ENCODE results near the gene BLM. TPM values are rescaled to one million over a fixed set of nuclear protein-coding genes. Genes with fewer than 3 reads are reported as not detected.
"Not testable (repeated sequence)": the region's sequence is repeated elsewhere in the genome, so short reads cannot be mapped to it uniquely, and the experiment has no call there.

BLM gene
- total RNA-seq, 1 donor: 1.4 TPM

DNA sequence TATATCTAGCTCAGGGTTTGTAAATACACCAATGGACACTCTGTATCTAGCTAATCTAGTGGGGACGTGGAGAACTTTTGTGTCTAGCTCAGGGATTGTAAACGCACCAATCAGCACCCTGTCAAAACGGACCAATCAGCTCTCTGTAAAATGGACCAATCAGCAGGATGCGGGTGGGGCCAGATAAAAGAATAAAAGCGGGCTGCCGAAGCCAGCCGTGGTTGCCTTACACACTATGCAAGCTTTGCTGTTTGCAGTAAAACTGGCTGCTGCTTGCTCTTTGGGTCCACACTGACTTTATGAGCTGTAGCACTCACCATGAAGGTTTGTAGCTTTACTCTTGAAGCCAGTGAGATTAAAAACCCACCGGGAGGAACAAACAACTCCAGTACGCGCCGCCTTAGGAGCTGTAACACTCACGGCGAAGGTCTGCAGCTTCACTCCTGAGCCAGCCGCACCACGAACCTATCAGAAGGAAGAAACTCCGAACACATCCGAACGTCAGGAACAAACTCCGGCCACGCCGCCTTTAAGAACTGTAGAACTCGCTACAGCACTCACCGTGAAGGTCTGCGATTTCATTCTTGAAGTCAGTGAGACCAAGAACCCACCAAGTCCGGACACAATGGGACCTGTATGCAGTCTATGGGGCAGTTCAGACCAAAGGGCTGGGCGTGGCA lies 109.2 kb downstream of the BLM start:
- not testable (repeated sequence) for H3K79me2 ChIP-seq (ENCODE audit: insufficient read depth, low read length); H3K9me3 ChIP-seq (ENCODE audit: low read depth, low read length); H3K4me3 ChIP-seq (ENCODE audit: insufficient read depth, low read length); H4K20me1 ChIP-seq (ENCODE audit: insufficient read depth, low read length); H2AFZ ChIP-seq (ENCODE audit: low read length); H3K27ac ChIP-seq (ENCODE audit: low read depth, low read length); H3K27me3 ChIP-seq (ENCODE audit: insufficient read depth, low read length); H3K36me3 ChIP-seq (ENCODE audit: insufficient read depth, low read length); DNase-seq (ENCODE audit: insufficient read length, low spot score, missing footprints); H3K4me1 ChIP-seq (ENCODE audit: insufficient read depth, low read length); H3K4me2 ChIP-seq (ENCODE audit: insufficient read depth, low read length)

DNA sequence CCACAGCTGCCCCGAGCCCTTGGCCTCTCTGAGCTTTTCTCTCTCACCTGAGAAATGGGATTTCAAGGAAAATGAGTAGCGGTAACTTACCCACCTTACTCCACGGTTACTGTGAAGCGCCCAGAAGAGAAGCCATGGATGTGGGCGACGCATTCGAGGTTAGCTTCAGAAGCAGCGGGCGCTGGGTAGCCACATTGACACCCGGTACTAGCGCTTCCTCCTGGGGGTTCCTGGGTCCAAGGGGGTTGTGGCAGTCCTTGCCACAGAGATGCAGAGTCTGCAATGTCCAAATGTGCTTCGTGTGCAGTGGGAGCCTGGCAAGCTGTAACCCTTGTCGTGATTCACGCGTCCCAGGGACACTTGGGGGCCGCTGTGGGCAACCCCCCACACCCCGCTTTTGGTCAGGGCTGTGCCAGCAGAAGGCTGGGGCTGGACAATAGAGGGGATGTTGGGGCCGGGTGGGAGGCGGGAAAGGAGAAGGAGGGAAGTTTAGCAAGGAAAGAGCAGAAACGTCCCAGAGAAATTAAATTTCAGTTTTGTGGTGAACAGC lies 109.8 kb downstream of the BLM start:
- Histone ChIP-seq H4K20me1 (ENCODE audit: insufficient read depth, low read length) (no peaks in the 10 kb centered on the region), H3K36me3 (ENCODE audit: insufficient read depth, low read length) (no peaks in the 10 kb centered on the region), H3K4me2 (ENCODE audit: insufficient read depth, low read length) (no peak overlapping the region), H3K9me3 (ENCODE audit: low read depth, low read length) (no peaks in the 10 kb centered on the region), H3K4me1 (ENCODE audit: insufficient read depth, low read length) (no peaks in the 10 kb centered on the region), H3K79me2 (ENCODE audit: insufficient read depth, low read length) (no peaks in the 10 kb centered on the region), H3K4me3 (ENCODE audit: insufficient read depth, low read length) (no peak overlapping the region), H3K27me3 (ENCODE audit: insufficient read depth, low read length) (no peaks in the 10 kb centered on the region), H2AFZ (ENCODE audit: low read length) (no peak overlapping the region), H3K27ac (ENCODE audit: low read depth, low read length) (no peak overlapping the region)
- peak; percentile 44 for DNase-seq (ENCODE audit: insufficient read length, low spot score, missing footprints)
- TF ChIP-seq, protein P1, sequence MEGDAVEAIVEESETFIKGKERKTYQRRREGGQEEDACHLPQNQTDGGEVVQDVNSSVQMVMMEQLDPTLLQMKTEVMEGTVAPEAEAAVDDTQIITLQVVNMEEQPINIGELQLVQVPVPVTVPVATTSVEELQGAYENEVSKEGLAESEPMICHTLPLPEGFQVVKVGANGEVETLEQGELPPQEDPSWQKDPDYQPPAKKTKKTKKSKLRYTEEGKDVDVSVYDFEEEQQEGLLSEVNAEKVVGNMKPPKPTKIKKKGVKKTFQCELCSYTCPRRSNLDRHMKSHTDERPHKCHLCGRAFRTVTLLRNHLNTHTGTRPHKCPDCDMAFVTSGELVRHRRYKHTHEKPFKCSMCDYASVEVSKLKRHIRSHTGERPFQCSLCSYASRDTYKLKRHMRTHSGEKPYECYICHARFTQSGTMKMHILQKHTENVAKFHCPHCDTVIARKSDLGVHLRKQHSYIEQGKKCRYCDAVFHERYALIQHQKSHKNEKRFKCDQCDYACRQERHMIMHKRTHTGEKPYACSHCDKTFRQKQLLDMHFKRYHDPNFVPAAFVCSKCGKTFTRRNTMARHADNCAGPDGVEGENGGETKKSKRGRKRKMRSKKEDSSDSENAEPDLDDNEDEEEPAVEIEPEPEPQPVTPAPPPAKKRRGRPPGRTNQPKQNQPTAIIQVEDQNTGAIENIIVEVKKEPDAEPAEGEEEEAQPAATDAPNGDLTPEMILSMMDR (IDR thresholded peaks at IDR 0.05; ENCODE audit: extremely low read depth, low read depth, low read length): no peak

DNA sequence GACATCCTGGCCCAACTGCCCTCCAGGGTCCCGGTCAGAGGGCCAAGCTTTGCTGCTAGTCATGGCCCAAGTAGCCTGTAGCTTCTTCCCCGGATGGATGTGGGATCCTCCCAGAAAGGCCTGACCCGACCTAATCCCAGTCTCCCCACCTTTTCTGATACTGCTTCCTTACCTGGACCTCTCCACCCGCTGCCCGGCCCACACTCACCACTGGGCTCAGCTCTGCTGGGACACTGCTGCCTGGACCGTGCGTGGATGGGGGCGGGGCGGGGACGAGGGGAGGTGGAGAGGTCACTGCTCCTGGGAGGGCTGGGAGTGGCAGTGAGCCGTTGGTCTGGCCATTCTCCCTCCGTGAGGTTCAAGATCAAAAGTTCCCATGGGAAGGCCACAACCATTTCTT lies 111.0 kb downstream of the BLM start:
- peak; percentile 52 for DNase-seq (ENCODE audit: insufficient read length, low spot score, missing footprints)
- TF ChIP-seq, protein P1 (IDR thresholded peaks at IDR 0.05; ENCODE audit: extremely low read depth, low read depth, low read length): no peak

DNA sequence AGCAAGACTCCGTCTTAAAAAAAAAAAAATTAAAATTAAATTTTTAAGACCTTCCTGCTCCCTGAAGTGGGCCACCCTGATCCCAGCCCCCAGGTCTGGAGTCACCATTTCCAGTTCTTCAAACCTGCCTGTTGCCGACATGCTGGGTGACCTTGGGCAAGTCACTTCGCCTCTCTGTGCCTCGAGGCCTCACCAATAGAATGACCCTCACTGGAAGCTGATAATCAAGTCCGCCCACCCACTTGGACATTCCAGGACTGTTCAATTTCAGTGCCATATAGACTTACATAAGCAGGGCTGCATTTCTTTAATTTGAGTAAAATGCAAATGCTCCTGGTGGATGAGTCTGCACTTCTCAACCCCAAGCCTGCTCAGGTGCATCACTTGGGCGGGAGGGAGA lies 112.0 kb downstream of the BLM start:
- Histone ChIP-seq H2AFZ (ENCODE audit: low read length) (no peak overlapping the region), H4K20me1 (ENCODE audit: insufficient read depth, low read length) (no peaks in the 10 kb centered on the region), H3K27ac (ENCODE audit: low read depth, low read length) (no peak overlapping the region), H3K27me3 (ENCODE audit: insufficient read depth, low read length) (no peaks in the 10 kb centered on the region), H3K9me3 (ENCODE audit: low read depth, low read length) (no peaks in the 10 kb centered on the region), H3K36me3 (ENCODE audit: insufficient read depth, low read length) (no peaks in the 10 kb centered on the region), H3K4me1 (ENCODE audit: insufficient read depth, low read length) (no peaks in the 10 kb centered on the region), H3K4me3 (ENCODE audit: insufficient read depth, low read length) (no peak overlapping the region), H3K79me2 (ENCODE audit: insufficient read depth, low read length) (no peaks in the 10 kb centered on the region), H3K4me2 (ENCODE audit: insufficient read depth, low read length) (no peak overlapping the region)
- TF ChIP-seq, protein P1 (IDR thresholded peaks at IDR 0.05; ENCODE audit: extremely low read depth, low read depth, low read length): no peak
- DNase-seq (ENCODE audit: insufficient read length, low spot score, missing footprints): no peak

More for the DNA sequence above, 111.0 kb downstream of the BLM start:
- no peak overlapping the region for H3K4me2 ChIP-seq (ENCODE audit: insufficient read depth, low read length)
- no peak overlapping the region for H3K27ac ChIP-seq (ENCODE audit: low read depth, low read length)
- no peaks in the 10 kb centered on the region for H3K9me3 ChIP-seq (ENCODE audit: low read depth, low read length)
- no peak overlapping the region for H3K4me3 ChIP-seq (ENCODE audit: insufficient read depth, low read length)
- no peaks in the 10 kb centered on the region for H3K27me3 ChIP-seq (ENCODE audit: insufficient read depth, low read length)
- no peaks in the 10 kb centered on the region for H4K20me1 ChIP-seq (ENCODE audit: insufficient read depth, low read length)
- H3K36me3 ChIP-seq (ENCODE audit: insufficient read depth, low read length): no peaks in the 10 kb centered on the region
- no peak overlapping the region for H2AFZ ChIP-seq (ENCODE audit: low read length)
- no peaks in the 10 kb centered on the region for H3K4me1 ChIP-seq (ENCODE audit: insufficient read depth, low read length)
- H3K79me2 ChIP-seq (ENCODE audit: insufficient read depth, low read length): no peaks in the 10 kb centered on the region
